SK-N-MC (cell line): ENCODE measurements around the gene PNPLA5.

Source experiments
- DNase-seq: peaks from one replicate; pipeline ENCODE4 v3.0.0-alpha.2; 2011; ENCODE audit warnings: low read depth, low spot score
- H3K27ac ChIP-seq: fragments of 200-600 bp; sonication (generic); 2 replicates; pipeline ENCODE4 v1.5.1; 2016; ENCODE audit warnings: mixed run types
- H3K36me3 ChIP-seq: fragments of 200-600 bp; sonication (generic); 2 replicates; pipeline ENCODE4 v1.6.1; 2017; ENCODE audit warnings: antibody characterized with exemption, low read length, mixed read lengths; ENCODE audit not compliant: insufficient read depth
- H3K4me3 ChIP-seq: fragments of 200-600 bp; sonication (generic); 2 replicates; pipeline ENCODE4 v1.5.1; 2016
- H3K9ac ChIP-seq: fragments of 200-600 bp; sonication (generic); 2 replicates; pipeline ENCODE4 v1.8.0; 2017; ENCODE audit warnings: mixed run types, mixed read lengths; ENCODE audit not compliant: insufficient read length
- H3K9me3 ChIP-seq: fragments of 200-600 bp; sonication (generic); 2 replicates; pipeline ENCODE4 v1.6.1; 2017; ENCODE audit warnings: low read depth, mild to moderate bottlenecking, antibody characterized with exemption, low read length, moderate library complexity, mixed read lengths
- EZH2 ChIP-seq: fragments of 200-600 bp; sonication (generic); IDR thresholded peaks from one replicate; pipeline ENCODE4 v1.6.1; 2017; ENCODE audit warnings: antibody characterized with exemption
- FOXP2 ChIP-seq: optimal IDR thresholded peaks from 2 replicates; pipeline ENCODE3; 2011; ENCODE audit warnings: mild to moderate bottlenecking, moderate library complexity; ENCODE audit not compliant: insufficient read depth; ENCODE audit errors: extremely low read length, control extremely low read depth
- POLR2AphosphoS5 ChIP-seq: IDR thresholded peaks from 2 replicates; pipeline ENCODE4 v1.6.1; 2012; ENCODE audit warnings: mild to moderate bottlenecking, low read depth, low read length, borderline replicate concordance

The PNPLA5 gene

GRCh38 chr22:43893266-43893665 is 1.5 kb upstream of the PNPLA5 start:
- Histone ChIP-seq H3K36me3 (no peaks in the 10 kb centered on the region), H3K4me3 (no peak overlapping the region), H3K27ac (no peak overlapping the region), H3K9ac (no peak overlapping the region), H3K9me3 (no peaks in the 10 kb centered on the region)
- no peak for TF ChIP-seq FOXP2
- no peak for TF ChIP-seq EZH2
- TF ChIP-seq POLR2AphosphoS5: no peak
- no peak for DNase-seq

- Histone ChIP-seq H3K36me3 (no peaks in the 10 kb centered on the region), H3K27ac (no peak overlapping the region), H3K9me3 (no peaks in the 10 kb centered on the region), H3K4me3 (no peak overlapping the region), H3K9ac (no peak overlapping the region)
- no peak for TF ChIP-seq FOXP2
- TF ChIP-seq POLR2AphosphoS5: no peak
- no peak for TF ChIP-seq EZH2
- no peak for DNase-seq
These were observed 526 bp upstream of the PNPLA5 start for GRCh38 chr22:43892183-43892894.

- no peak overlapping the region for H3K4me3 ChIP-seq
- no peak for DNase-seq
- no peak overlapping the region for H3K27ac ChIP-seq
- H3K9me3 ChIP-seq: no peaks in the 10 kb centered on the region
- H3K9ac ChIP-seq: no peak overlapping the region
- H3K36me3 ChIP-seq: no peaks in the 10 kb centered on the region
- no peak for TF ChIP-seq POLR2AphosphoS5
- TF ChIP-seq FOXP2: no peak
- TF ChIP-seq EZH2: no peak
These were observed 897 bp downstream of the PNPLA5 start for GRCh38 chr22:43890901-43891331.

- H3K4me3 ChIP-seq: no peak overlapping the region
- H3K36me3 ChIP-seq: no peaks in the 10 kb centered on the region
- H3K9ac ChIP-seq: no peak overlapping the region
- TF ChIP-seq FOXP2 (no peak), EZH2 (no peak), POLR2AphosphoS5 (no peak)
- no peak overlapping the region for H3K27ac ChIP-seq
- DNase-seq: no peak
- H3K9me3 ChIP-seq: no peaks in the 10 kb centered on the region
These were observed 2.0 kb downstream of the PNPLA5 start for GRCh38 chr22:43889860-43890253.

- TF ChIP-seq FOXP2 (no peak), EZH2 (no peak), POLR2AphosphoS5 (no peak)
- no peak overlapping the region for H3K4me3 ChIP-seq
- no peaks in the 10 kb centered on the region for H3K36me3 ChIP-seq
- no peak overlapping the region for H3K27ac ChIP-seq
- no peak for DNase-seq
- H3K9me3 ChIP-seq: no peaks in the 10 kb centered on the region
- no peak overlapping the region for H3K9ac ChIP-seq
These were observed 2.5 kb downstream of the PNPLA5 start for GRCh38 chr22:43889201-43889859.

- TF ChIP-seq EZH2: no peak
- TF ChIP-seq FOXP2: no peak
- no peak for TF ChIP-seq POLR2AphosphoS5
- Histone ChIP-seq H3K4me3 (no peak overlapping the region), H3K9me3 (no peaks in the 10 kb centered on the region), H3K9ac (no peak overlapping the region), H3K27ac (no peak overlapping the region), H3K36me3 (no peaks in the 10 kb centered on the region)
- no peak for DNase-seq
These were observed 3.1 kb downstream of the PNPLA5 start for GRCh38 chr22:43888740-43889139.

GRCh38 chr22:43887391-43887790 is 4.4 kb downstream of the PNPLA5 start:
- no peak for DNase-seq
- TF ChIP-seq EZH2 (no peak), FOXP2 (no peak), POLR2AphosphoS5 (no peak)

GRCh38 chr22:43886231-43886630 is 5.6 kb downstream of the PNPLA5 start:
- H3K9ac ChIP-seq: no peak overlapping the region
- no peak for TF ChIP-seq EZH2
- TF ChIP-seq POLR2AphosphoS5: no peak
- no peak for TF ChIP-seq FOXP2
- H3K36me3 ChIP-seq: no peaks in the 10 kb centered on the region
- no peak overlapping the region for H3K27ac ChIP-seq
- no peaks in the 10 kb centered on the region for H3K9me3 ChIP-seq
- no peak overlapping the region for H3K4me3 ChIP-seq
- no peak for DNase-seq

More at GRCh38 chr22:43887391-43887790, 4.4 kb downstream of the PNPLA5 start:
- Histone ChIP-seq H3K9me3 (no peaks in the 10 kb centered on the region), H3K27ac (no peak overlapping the region), H3K4me3 (no peak overlapping the region), H3K36me3 (no peaks in the 10 kb centered on the region), H3K9ac (no peak overlapping the region)
